HUES48 (cell line): ENCODE results near the gene MPPED1.

Experiments used
- H3K27ac ChIP-seq: one replicate; pipeline ENCODE4 v1.7.0; 2013; ENCODE audit warnings: low read depth, low read length, inconsistent platforms
- H3K27me3 ChIP-seq: 2 replicates; pipeline ENCODE4 v1.6.1; 2013; ENCODE audit warnings: mild to moderate bottlenecking, low read length; ENCODE audit not compliant: control insufficient read depth, insufficient read depth
- H3K36me3 ChIP-seq: 2 replicates; pipeline ENCODE4 v1.6.1; 2013; ENCODE audit warnings: low read length; ENCODE audit not compliant: control insufficient read depth, insufficient read depth
- H3K4me1 ChIP-seq: 2 replicates; pipeline ENCODE4 v1.6.1; 2013; ENCODE audit warnings: mild to moderate bottlenecking, low read length; ENCODE audit not compliant: control insufficient read depth, insufficient read depth
- H3K4me3 ChIP-seq: 2 replicates; pipeline ENCODE4 v1.5.1; 2013; ENCODE audit warnings: mild to moderate bottlenecking, low read depth, low read length
- H3K9ac ChIP-seq: 2 replicates; pipeline ENCODE4 v1.6.1; 2013; ENCODE audit warnings: mild to moderate bottlenecking, low read depth, low read length, moderate library complexity
- H3K9me3 ChIP-seq: 2 replicates; pipeline ENCODE4 v1.6.1; 2013; ENCODE audit warnings: low read length; ENCODE audit not compliant: control insufficient read depth, insufficient read depth

MPPED1 gene

GRCh38 chr22:43412808-43413795 lies 1.3 kb downstream of the MPPED1 start:
- no peak overlapping the region for H3K27ac ChIP-seq
- H3K9ac ChIP-seq = no peak overlapping the region
- no peak overlapping the region; the same call in 1 of the 2 replicates for H3K4me3 ChIP-seq
- H3K9me3 ChIP-seq = no peaks in the 10 kb centered on the region
- no peaks in the 10 kb centered on the region for H3K4me1 ChIP-seq
- peaks cover 52% of the 10 kb centered on the region for H3K27me3 ChIP-seq
- H3K36me3 ChIP-seq = no peaks in the 10 kb centered on the region

GRCh38 chr22:43413826-43414225 lies 2.0 kb downstream of the MPPED1 start:
- H3K4me1 ChIP-seq = no peaks in the 10 kb centered on the region
- peaks cover 52% of the 10 kb centered on the region for H3K27me3 ChIP-seq
- H3K27ac ChIP-seq = no peak overlapping the region
- no peak overlapping the region for H3K4me3 ChIP-seq
- H3K36me3 ChIP-seq = no peaks in the 10 kb centered on the region
- no peak overlapping the region for H3K9ac ChIP-seq
- H3K9me3 ChIP-seq = no peaks in the 10 kb centered on the region

GRCh38 chr22:43415681-43416080 lies 3.9 kb downstream of the MPPED1 start:
- peaks cover 36% of the 10 kb centered on the region for H3K27me3 ChIP-seq
- no peak overlapping the region for H3K4me3 ChIP-seq
- no peak overlapping the region for H3K27ac ChIP-seq
- H3K36me3 ChIP-seq = no peaks in the 10 kb centered on the region
- H3K9ac ChIP-seq = no peak overlapping the region
- H3K4me1 ChIP-seq = no peaks in the 10 kb centered on the region
- H3K9me3 ChIP-seq = no peaks in the 10 kb centered on the region

- H3K27ac ChIP-seq = no peak overlapping the region
- no peaks in the 10 kb centered on the region for H3K36me3 ChIP-seq
- H3K9ac ChIP-seq = no peak overlapping the region
- no peaks in the 10 kb centered on the region for H3K9me3 ChIP-seq
- no peaks in the 10 kb centered on the region for H3K4me1 ChIP-seq
- peaks cover 23% of the 10 kb centered on the region for H3K27me3 ChIP-seq
- no peak overlapping the region for H3K4me3 ChIP-seq
These were observed 5.7 kb downstream of the MPPED1 start for GRCh38 chr22:43417555-43417954.

GRCh38 chr22:43418079-43418825 lies 6.4 kb downstream of the MPPED1 start:
- Histone ChIP-seq H3K9me3 (no peaks in the 10 kb centered on the region), H3K4me3 (no peak overlapping the region), H3K4me1 (no peaks in the 10 kb centered on the region), H3K27ac (no peak overlapping the region), H3K36me3 (no peaks in the 10 kb centered on the region), H3K9ac (no peak overlapping the region), H3K27me3 (peaks cover 16% of the 10 kb centered on the region)

GRCh38 chr22:43419371-43420080 lies 7.7 kb downstream of the MPPED1 start:
- Histone ChIP-seq H3K4me3 (no peak overlapping the region), H3K4me1 (no peaks in the 10 kb centered on the region), H3K36me3 (no peaks in the 10 kb centered on the region), H3K9me3 (no peaks in the 10 kb centered on the region), H3K27me3 (peaks cover 5% of the 10 kb centered on the region; the same call in 1 of the 2 replicates), H3K9ac (no peak overlapping the region), H3K27ac (no peak overlapping the region)

GRCh38 chr22:43421046-43421665 lies 9.3 kb downstream of the MPPED1 start:
- Histone ChIP-seq H3K9ac (no peak overlapping the region), H3K27me3 (no peaks in the 10 kb centered on the region), H3K9me3 (no peaks in the 10 kb centered on the region), H3K4me1 (no peaks in the 10 kb centered on the region), H3K4me3 (no peak overlapping the region), H3K36me3 (no peaks in the 10 kb centered on the region), H3K27ac (no peak overlapping the region)

GRCh38 chr22:43421914-43422615 lies 10.3 kb downstream of the MPPED1 start:
- no peak overlapping the region for H3K9ac ChIP-seq
- H3K27me3 ChIP-seq = no peaks in the 10 kb centered on the region
- H3K4me3 ChIP-seq = no peak overlapping the region
- H3K4me1 ChIP-seq = no peaks in the 10 kb centered on the region
- H3K9me3 ChIP-seq = no peaks in the 10 kb centered on the region
- no peak overlapping the region for H3K27ac ChIP-seq
- no peaks in the 10 kb centered on the region for H3K36me3 ChIP-seq

- H3K27me3 ChIP-seq = no peaks in the 10 kb centered on the region
- H3K36me3 ChIP-seq = no peaks in the 10 kb centered on the region
- no peak overlapping the region for H3K4me3 ChIP-seq
- no peaks in the 10 kb centered on the region for H3K4me1 ChIP-seq
- H3K9me3 ChIP-seq = no peaks in the 10 kb centered on the region
- no peak overlapping the region for H3K27ac ChIP-seq
- no peak overlapping the region for H3K9ac ChIP-seq
These were observed 11.2 kb downstream of the MPPED1 start for GRCh38 chr22:43423046-43423445.

- Histone ChIP-seq H3K4me1 (no peaks in the 10 kb centered on the region), H3K27ac (no peak overlapping the region), H3K36me3 (no peaks in the 10 kb centered on the region), H3K9me3 (no peaks in the 10 kb centered on the region), H3K4me3 (no peak overlapping the region), H3K9ac (no peak overlapping the region), H3K27me3 (no peaks in the 10 kb centered on the region)
These were observed 12.4 kb downstream of the MPPED1 start for GRCh38 chr22:43424201-43424600.
